KMS-11 (cell line): Measurements from ENCODE around the gene ANKRD1.

Source experiments
- H2AFZ ChIP-seq: fragments of 200-600 bp; sonication (generic); 2 replicates; pipeline ENCODE4 v1.6.1; 2016; ENCODE audit warnings: antibody characterized with exemption, mixed run types, low read depth
- H3K27ac ChIP-seq: fragments of 200-600 bp; sonication (generic); 2 replicates; pipeline ENCODE4 v1.6.1; 2016; ENCODE audit warnings: mild to moderate bottlenecking, mixed run types
- H3K27me3 ChIP-seq: fragments of 200-600 bp; sonication (generic); 2 replicates; pipeline ENCODE4 v1.6.1; 2017; ENCODE audit warnings: mild to moderate bottlenecking, low read depth, mixed run types, moderate library complexity; ENCODE audit not compliant: insufficient read depth
- H3K36me3 ChIP-seq: fragments of 200-600 bp; sonication (generic); 2 replicates; pipeline ENCODE4 v1.6.1; 2017; ENCODE audit warnings: mild to moderate bottlenecking, mixed run types; ENCODE audit not compliant: insufficient read depth
- H3K4me1 ChIP-seq: fragments of 200-600 bp; sonication (generic); 2 replicates; pipeline ENCODE4 v1.6.1; 2016; ENCODE audit warnings: mild to moderate bottlenecking, low read depth, mixed run types; ENCODE audit not compliant: poor library complexity, severe bottlenecking
- H3K4me2 ChIP-seq: fragments of 200-600 bp; sonication (generic); 2 replicates; pipeline ENCODE4 v1.7.0; 2016; ENCODE audit warnings: mild to moderate bottlenecking, mixed run types
- H3K4me3 ChIP-seq: fragments of 200-600 bp; sonication (generic); IDR thresholded peaks from 2 replicates; pipeline ENCODE4 v1.6.1; 2017; ENCODE audit warnings: low read depth, low read length, mixed read lengths; ENCODE audit not compliant: insufficient read depth
- H3K79me2 ChIP-seq: fragments of 200-600 bp; sonication (generic); 2 replicates; pipeline ENCODE4 v1.6.1; 2016; ENCODE audit warnings: low read depth, mixed run types; ENCODE audit not compliant: insufficient read depth
- H3K9ac ChIP-seq: fragments of 200-600 bp; sonication (generic); 2 replicates; pipeline ENCODE4 v1.6.1; 2016; ENCODE audit warnings: mild to moderate bottlenecking, mixed run types
- H4K20me1 ChIP-seq: fragments of 200-600 bp; sonication (generic); 2 replicates; pipeline ENCODE4 v1.6.1; 2016; ENCODE audit warnings: mild to moderate bottlenecking, mixed run types; ENCODE audit not compliant: insufficient read depth
- CTCF ChIP-seq: fragments of 200-600 bp; sonication (generic); conservative IDR thresholded peaks from 2 replicates; pipeline ENCODE4 v1.6.1; 2017; ENCODE audit warnings: low read depth, mild to moderate bottlenecking, antibody characterized with exemption, low read length, moderate library complexity, mixed read lengths

Gene ANKRD1

GRCh38 chr10:90967865-90968264 is 47.0 kb upstream of the ANKRD1 start:
- H3K27ac ChIP-seq = no peak overlapping the region
- no peaks in the 10 kb centered on the region for H4K20me1 ChIP-seq
- H2AFZ ChIP-seq = no peak overlapping the region
- H3K36me3 ChIP-seq = no peaks in the 10 kb centered on the region
- TF ChIP-seq CTCF = no peak
- H3K9ac ChIP-seq = no peak overlapping the region
- no peaks in the 10 kb centered on the region for H3K4me1 ChIP-seq
- no peak overlapping the region for H3K4me2 ChIP-seq
- no peaks in the 10 kb centered on the region for H3K79me2 ChIP-seq
- no peaks in the 10 kb centered on the region for H3K27me3 ChIP-seq
- no peak overlapping the region for H3K4me3 ChIP-seq

- no peak overlapping the region for H3K4me2 ChIP-seq
- no peak overlapping the region for H3K4me3 ChIP-seq
- H3K9ac ChIP-seq = no peak overlapping the region
- H3K27ac ChIP-seq = no peak overlapping the region
- H3K79me2 ChIP-seq = no peaks in the 10 kb centered on the region
- H3K36me3 ChIP-seq = no peaks in the 10 kb centered on the region
- no peak overlapping the region for H2AFZ ChIP-seq
- no peak for TF ChIP-seq CTCF
- H3K27me3 ChIP-seq = no peaks in the 10 kb centered on the region
- no peaks in the 10 kb centered on the region for H4K20me1 ChIP-seq
- H3K4me1 ChIP-seq = no peaks in the 10 kb centered on the region
These were observed 45.3 kb upstream of the ANKRD1 start for GRCh38 chr10:90966146-90966545.

GRCh38 chr10:90965720-90966119 is 44.8 kb upstream of the ANKRD1 start:
- no peaks in the 10 kb centered on the region for H3K36me3 ChIP-seq
- no peak overlapping the region for H3K4me2 ChIP-seq
- H3K27ac ChIP-seq = no peak overlapping the region
- H3K4me3 ChIP-seq = no peak overlapping the region
- H3K79me2 ChIP-seq = no peaks in the 10 kb centered on the region
- no peaks in the 10 kb centered on the region for H3K27me3 ChIP-seq
- H4K20me1 ChIP-seq = no peaks in the 10 kb centered on the region
- no peak for TF ChIP-seq CTCF
- H3K4me1 ChIP-seq = no peaks in the 10 kb centered on the region
- H2AFZ ChIP-seq = no peak overlapping the region
- no peak overlapping the region for H3K9ac ChIP-seq

GRCh38 chr10:90964781-90965465 is 44.0 kb upstream of the ANKRD1 start:
- no peak overlapping the region for H3K4me3 ChIP-seq
- H3K9ac ChIP-seq = no peak overlapping the region
- no peak overlapping the region for H3K4me2 ChIP-seq
- H3K4me1 ChIP-seq = no peaks in the 10 kb centered on the region
- H3K36me3 ChIP-seq = no peaks in the 10 kb centered on the region
- H3K27me3 ChIP-seq = no peaks in the 10 kb centered on the region
- no peak for TF ChIP-seq CTCF
- no peaks in the 10 kb centered on the region for H4K20me1 ChIP-seq
- no peak overlapping the region for H2AFZ ChIP-seq
- no peak overlapping the region for H3K27ac ChIP-seq
- no peaks in the 10 kb centered on the region for H3K79me2 ChIP-seq
